ENCODE data around the gene SCN8A.
"Not testable (repeated sequence)": the region's sequence is repeated elsewhere in the genome, so short reads cannot be mapped to it uniquely, and the experiment has no call there.

The SCN8A gene

GRCh38 chr12:51636581-51636980, 45.5 kb downstream of the SCN8A start:
- DNase-seq (ENCODE audit: low read depth) = peak; percentile 69
- TF ChIP-seq CTCF (conservative IDR thresholded peaks at IDR 0.05; ENCODE audit: low read length) = no peak
- H3K4me3 ChIP-seq (ENCODE audit: low read length) = no peak overlapping the region

- no peak overlapping the region for H3K4me3 ChIP-seq (ENCODE audit: low read length)
- no peak for DNase-seq (ENCODE audit: low read depth)
- TF ChIP-seq CTCF (conservative IDR thresholded peaks at IDR 0.05; ENCODE audit: low read length) = no peak
Observed at GRCh38 chr12:51636986-51637385, 46.0 kb downstream of the SCN8A start.

- no peak for TF ChIP-seq CTCF (conservative IDR thresholded peaks at IDR 0.05; ENCODE audit: low read length)
- DNase-seq (ENCODE audit: low read depth) = peak; percentile 64
- no peak overlapping the region for H3K4me3 ChIP-seq (ENCODE audit: low read length)
Observed at GRCh38 chr12:51639361-51639760, 48.3 kb downstream of the SCN8A start.

GRCh38 chr12:51642286-51642685, 51.3 kb downstream of the SCN8A start:
- no peak for TF ChIP-seq CTCF (conservative IDR thresholded peaks at IDR 0.05; ENCODE audit: low read length)
- DNase-seq (ENCODE audit: low read depth) = no peak
- no peak overlapping the region for H3K4me3 ChIP-seq (ENCODE audit: low read length)

- no peak for DNase-seq (ENCODE audit: low read depth)
- H3K4me3 ChIP-seq (ENCODE audit: low read length) = no peak overlapping the region
- TF ChIP-seq CTCF (conservative IDR thresholded peaks at IDR 0.05; ENCODE audit: low read length) = no peak
Observed at GRCh38 chr12:51643951-51644350, 52.9 kb downstream of the SCN8A start.

- not testable (repeated sequence) for H3K4me3 ChIP-seq (ENCODE audit: low read length); DNase-seq (ENCODE audit: low read depth)
Observed at GRCh38 chr12:51644691-51645090, 53.7 kb downstream of the SCN8A start.

GRCh38 chr12:51645961-51646360, 54.9 kb downstream of the SCN8A start:
- TF ChIP-seq CTCF (conservative IDR thresholded peaks at IDR 0.05; ENCODE audit: low read length) = no peak
- no peak overlapping the region for H3K4me3 ChIP-seq (ENCODE audit: low read length)
- DNase-seq (ENCODE audit: low read depth) = no peak

GRCh38 chr12:51647647-51648046, 56.6 kb downstream of the SCN8A start:
- DNase-seq (ENCODE audit: low read depth) = no peak
- H3K4me3 ChIP-seq (ENCODE audit: low read length) = no peak overlapping the region
- TF ChIP-seq CTCF (conservative IDR thresholded peaks at IDR 0.05; ENCODE audit: low read length) = no peak
